ENCODE measurements around the gene KCNJ14. TPM values are rescaled to one million over a fixed set of nuclear protein-coding genes. Genes with fewer than 3 reads are reported as not detected.

The KCNJ14 gene
- total and polyA plus RNA-seq, 11 donors, result 0.20 to 2.0 (median 0.40) TPM

DNA sequence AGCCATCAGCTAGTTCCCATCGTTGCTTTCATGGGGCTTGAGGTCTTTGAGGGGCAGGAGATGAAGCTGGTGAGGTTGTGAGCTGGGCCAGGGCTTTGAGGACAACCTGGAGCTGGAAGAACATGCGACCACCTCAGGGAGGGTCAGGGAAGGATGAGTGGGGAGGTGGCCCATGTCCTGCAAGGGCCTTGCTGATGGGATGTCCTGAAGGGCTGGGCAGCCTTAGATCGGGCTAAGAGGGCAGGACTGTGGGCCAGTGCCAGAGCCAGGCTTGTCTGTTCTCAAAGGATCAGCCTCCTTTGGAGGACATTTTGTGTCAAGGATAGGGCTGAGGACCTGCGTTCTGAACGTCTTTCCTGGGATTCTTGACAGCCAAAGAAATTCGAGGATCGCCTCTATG, 24.3 kb downstream of the KCNJ14 start:
- intact Hi-C loops (cut with DNase I), result no loop called here
- peaks cover 3 to 46% (median 43%) of the 10 kb centered on the region in 9 donors for H3K36me3 ChIP-seq
- H3K9me3 ChIP-seq, result no peaks in the 10 kb centered on the region
- peaks cover 0 to 27% (median 19%) of the 10 kb centered on the region in 12 donors for H3K4me1 ChIP-seq
- peak in 1 of 5 donors; percentile 25 for DNase-seq
- TF ChIP-seq POLR2A (IDR thresholded peaks at IDR 0.05), result no peak
- TF ChIP-seq, protein P1, sequence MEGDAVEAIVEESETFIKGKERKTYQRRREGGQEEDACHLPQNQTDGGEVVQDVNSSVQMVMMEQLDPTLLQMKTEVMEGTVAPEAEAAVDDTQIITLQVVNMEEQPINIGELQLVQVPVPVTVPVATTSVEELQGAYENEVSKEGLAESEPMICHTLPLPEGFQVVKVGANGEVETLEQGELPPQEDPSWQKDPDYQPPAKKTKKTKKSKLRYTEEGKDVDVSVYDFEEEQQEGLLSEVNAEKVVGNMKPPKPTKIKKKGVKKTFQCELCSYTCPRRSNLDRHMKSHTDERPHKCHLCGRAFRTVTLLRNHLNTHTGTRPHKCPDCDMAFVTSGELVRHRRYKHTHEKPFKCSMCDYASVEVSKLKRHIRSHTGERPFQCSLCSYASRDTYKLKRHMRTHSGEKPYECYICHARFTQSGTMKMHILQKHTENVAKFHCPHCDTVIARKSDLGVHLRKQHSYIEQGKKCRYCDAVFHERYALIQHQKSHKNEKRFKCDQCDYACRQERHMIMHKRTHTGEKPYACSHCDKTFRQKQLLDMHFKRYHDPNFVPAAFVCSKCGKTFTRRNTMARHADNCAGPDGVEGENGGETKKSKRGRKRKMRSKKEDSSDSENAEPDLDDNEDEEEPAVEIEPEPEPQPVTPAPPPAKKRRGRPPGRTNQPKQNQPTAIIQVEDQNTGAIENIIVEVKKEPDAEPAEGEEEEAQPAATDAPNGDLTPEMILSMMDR (IDR thresholded peaks at IDR 0.05), result no peak
- peak overlapping the region in 5 of 12 donors; percentile 60 to 72 (median 65) for H3K4me3 ChIP-seq
- WGBS, 4 donors, result 72 to 83% (median 79%) methylated on average over 7 of the region's 7 CpGs
- H3K27ac ChIP-seq, result peak overlapping the region in 11 of 12 donors; percentile 81 to 97 (median 93)
- ATAC-seq, result peak in 3 of 4 donors; percentile 12 to 14 (median 13)
- no peaks in the 10 kb centered on the region for H3K27me3 ChIP-seq

DNA sequence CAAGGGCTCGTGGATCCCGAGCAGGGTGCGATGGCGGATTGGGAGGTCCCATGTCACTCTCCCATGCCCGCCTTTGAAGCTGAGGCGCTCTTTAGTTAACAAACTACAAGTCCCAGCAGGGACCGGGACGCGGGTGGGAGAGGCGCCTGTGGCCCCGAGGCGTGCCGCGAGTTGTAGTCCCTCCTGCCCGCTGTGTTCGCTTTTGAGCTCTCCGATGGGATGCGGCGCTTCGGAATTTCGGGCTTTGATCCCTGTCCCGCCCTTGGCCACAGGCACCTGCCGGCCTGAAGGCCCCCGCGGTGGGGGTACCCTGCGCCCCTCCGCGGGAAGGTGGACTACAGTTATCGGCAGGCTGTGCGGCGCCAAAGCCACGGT, 24.8 kb downstream of the KCNJ14 start:
- intact Hi-C loops (cut with DNase I), result no loop called here
- ATAC-seq (peak; percentile 75 to 85 (median 80)), DNase-seq (peak; percentile 73 to 88 (median 77))
- Histone ChIP-seq H3K4me1 (peaks cover 0 to 27% (median 19%) of the 10 kb centered on the region in 12 donors), H3K27ac (peak overlapping the region; percentile 69 to 97 (median 92)), H3K4me3 (peak overlapping the region; percentile 25 to 72 (median 60)), H3K27me3 (no peaks in the 10 kb centered on the region), H3K9me3 (no peaks in the 10 kb centered on the region), H3K36me3 (peaks cover 3 to 41% (median 38%) of the 10 kb centered on the region in 9 donors)
- WGBS, 4 donors, result 8 to 14% (median 12%) methylated on average over 19 to 32 of the region's 32 CpGs
- no peak for TF ChIP-seq POLR2A (IDR thresholded peaks at IDR 0.05)
- TF ChIP-seq, protein P1 (IDR thresholded peaks at IDR 0.05), result no peak

DNA sequence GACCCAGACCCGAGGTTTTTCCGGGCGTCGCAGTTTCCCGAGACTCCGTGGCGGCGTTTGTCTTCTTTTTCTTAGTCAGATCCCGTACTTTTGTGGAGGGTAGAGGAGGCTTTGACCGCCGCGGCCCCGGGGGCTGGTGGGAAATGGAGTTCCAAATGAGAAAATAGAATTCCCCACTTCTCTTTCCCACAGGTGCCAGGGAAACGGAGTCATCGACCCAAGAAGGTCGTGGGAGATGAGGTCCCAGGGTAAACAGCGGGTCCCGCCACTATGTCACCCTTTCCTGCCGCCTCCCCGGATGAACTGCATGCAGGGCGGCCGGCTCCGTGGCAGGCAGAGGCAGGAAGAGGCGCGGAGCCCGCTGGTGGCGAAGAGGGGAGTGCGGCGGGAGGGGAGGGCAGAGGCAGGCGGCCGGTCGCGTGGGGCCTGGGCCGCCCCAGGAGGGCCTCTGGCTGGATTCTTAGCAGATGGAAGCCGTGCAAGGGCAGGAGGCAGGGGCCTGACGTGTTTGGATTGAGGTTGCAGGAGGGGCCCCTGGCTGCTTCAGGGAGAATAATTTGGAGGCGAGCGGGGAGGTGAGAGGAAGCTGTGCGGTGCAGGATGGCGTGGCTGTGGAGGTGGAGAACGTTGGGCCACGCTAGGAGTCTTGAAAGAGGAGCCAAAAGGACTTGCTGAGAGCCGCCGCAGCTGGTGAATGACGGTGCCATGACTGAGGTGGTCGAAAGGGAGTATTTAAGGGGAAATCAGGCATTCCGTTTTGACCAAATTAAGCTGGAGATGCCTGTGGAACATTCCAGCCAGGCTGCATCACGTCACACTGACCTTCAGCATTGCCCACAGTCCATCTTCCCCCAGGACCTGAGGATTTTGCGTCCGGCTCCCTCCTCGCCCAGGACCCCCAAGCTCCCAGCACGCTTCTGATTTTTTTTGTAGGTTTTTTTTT, 25.5 kb downstream of the KCNJ14 start:
- peak overlapping the region; percentile 25 to 72 (median 60) for H3K4me3 ChIP-seq
- H3K4me1 ChIP-seq, result peaks cover 0 to 27% (median 19%) of the 10 kb centered on the region in 12 donors
- H3K27ac ChIP-seq, result peak overlapping the region; percentile 69 to 97 (median 92)
- intact Hi-C loops (cut with DNase I), result no loop called here
- H3K27me3 ChIP-seq, result no peaks in the 10 kb centered on the region
- DNase-seq (peak in 4 of 5 donors; percentile 61 to 83 (median 64)), ATAC-seq (peak; percentile 49 to 73 (median 62))
- 11 to 13% (median 12%) methylated on average over 36 to 52 of the region's 52 CpGs for WGBS, 4 donors
- H3K9me3 ChIP-seq, result no peaks in the 10 kb centered on the region
- no peak for TF ChIP-seq POLR2A (IDR thresholded peaks at IDR 0.05)
- TF ChIP-seq, protein P1 (IDR thresholded peaks at IDR 0.05), result peak in 3 of 12 donors; percentile 10 to 27 (median 10)
- peaks cover under 1 to 34% (median 32%) of the 10 kb centered on the region in 9 donors for H3K36me3 ChIP-seq

All from heart left ventricle (tissue), 16 donors.